Measurements from ENCODE around the gene NOL4L.
"Not testable (repeated sequence)": the region's sequence is repeated elsewhere in the genome, so short reads cannot be mapped to it uniquely, and the experiment has no call there.

The NOL4L gene

GRCh38 chr20:32612351-32613191, 27.4 kb upstream of the NOL4L start:
- no peak for DNase-seq

GRCh38 chr20:32611868-32612267, 26.7 kb upstream of the NOL4L start:
- no peak for DNase-seq

DNA sequence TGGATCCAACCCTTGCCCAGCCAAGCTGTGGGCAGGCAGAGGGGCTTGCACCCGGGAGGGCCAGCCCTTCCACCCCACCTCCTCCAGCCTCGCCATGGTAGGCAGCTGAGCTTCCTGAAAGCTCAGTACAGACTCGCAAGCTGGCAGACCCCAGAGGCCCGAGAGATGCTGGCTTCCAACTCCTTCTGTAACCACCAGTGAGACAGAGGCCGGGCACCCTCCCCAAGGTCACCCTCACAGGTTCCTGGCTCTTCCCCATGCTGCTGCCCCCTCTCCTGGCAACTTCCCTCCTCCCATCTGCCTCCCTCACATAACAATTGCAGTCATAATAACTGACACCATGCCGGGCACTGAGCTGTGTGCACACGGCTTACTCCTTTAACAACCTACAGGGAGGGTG, 26.2 kb upstream of the NOL4L start:
- DNase-seq: no peak

DNA sequence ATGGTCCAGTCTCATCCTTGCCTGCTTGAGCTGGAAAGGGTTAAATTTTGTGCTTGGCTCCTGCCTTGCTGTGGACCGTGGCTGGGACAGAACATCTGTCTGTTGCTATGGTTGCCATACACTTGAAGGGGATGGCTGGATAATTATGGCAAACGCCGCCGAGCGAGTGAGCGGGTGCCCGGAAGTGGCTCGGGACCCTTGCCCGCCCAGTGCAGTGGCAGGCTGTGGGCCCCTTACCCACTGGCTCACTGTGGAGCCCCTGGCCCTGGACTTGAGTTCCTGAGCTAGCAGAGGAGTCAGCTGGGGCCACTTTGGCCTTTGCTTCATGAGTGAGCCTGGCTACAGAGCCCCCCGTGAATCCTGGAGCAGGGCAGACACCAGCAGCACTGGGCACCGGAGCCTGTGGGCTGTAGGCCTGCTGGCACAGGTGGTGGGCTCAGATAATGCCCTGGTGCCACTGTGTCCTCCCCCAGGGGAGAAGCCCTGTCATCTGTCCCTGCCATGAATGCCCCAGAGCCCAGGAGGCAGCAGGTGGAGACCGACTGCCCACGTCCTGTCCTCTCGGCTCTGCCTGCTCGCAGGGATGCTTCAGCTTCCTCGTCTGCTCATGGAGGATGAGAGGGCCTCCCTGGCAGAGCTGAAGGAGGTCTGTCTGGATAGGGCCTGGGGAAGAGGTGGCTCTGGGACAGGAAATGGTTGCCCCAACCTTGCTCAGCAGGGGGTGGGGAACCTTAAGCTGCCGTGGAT, 25.5 kb upstream of the NOL4L start:
- DNase-seq: no peak

- DNase-seq: no peak
Measured at GRCh38 chr20:32609993-32610392, 24.9 kb upstream of the NOL4L start.

GRCh38 chr20:32609111-32609773, 24.1 kb upstream of the NOL4L start:
- DNase-seq: no peak

DNA sequence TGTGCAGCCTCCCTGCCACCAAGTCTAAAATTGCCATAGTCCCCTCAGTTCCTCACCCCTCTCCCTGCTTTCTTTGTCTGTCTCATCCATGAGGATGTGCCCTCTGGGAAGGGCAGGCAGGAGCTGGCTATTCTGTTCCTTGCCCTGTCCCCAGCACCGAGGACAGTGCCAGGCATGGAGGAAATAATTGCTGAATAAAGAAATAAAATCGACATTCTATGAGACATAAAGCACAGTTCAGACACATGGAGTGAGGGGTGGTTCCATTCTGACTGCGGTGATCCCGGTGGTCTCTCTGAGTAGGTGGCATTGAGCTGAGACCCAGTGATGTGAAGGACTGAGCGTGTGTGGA, 23.5 kb upstream of the NOL4L start:
- no peak for DNase-seq

GRCh38 chr20:32607727-32608663, 22.9 kb upstream of the NOL4L start:
- no peak for DNase-seq

GRCh38 chr20:32607324-32607723, 22.2 kb upstream of the NOL4L start:
- no peak for DNase-seq

GRCh38 chr20:32606790-32607189, 21.7 kb upstream of the NOL4L start:
- no peak for DNase-seq

- DNase-seq: no peak
Measured at GRCh38 chr20:32606107-32606506, 21.0 kb upstream of the NOL4L start.

DNA sequence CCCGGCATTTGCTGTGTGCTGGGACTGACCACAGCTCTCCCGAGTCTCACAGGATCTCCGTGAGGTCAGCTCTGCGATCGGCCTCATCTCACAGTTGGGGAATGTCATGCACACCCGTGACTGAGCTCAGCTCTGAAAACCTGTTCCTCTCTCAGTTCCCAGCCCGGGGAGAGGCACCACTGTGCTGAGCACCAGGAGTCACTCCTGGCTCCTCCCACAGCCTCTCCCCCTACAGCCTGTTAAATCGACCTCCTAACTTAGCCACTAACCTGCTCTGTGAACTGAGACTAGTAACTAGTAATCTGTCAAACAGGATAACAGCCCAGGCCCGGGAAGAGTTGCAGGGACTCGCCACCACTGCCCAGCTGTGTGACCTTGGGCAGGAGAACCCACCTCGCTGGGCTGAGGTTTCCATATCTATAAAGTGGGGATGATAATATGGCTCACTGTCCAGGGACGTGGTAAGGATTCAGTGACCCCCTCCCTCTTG, 20.1 kb upstream of the NOL4L start:
- no peak for DNase-seq

DNA sequence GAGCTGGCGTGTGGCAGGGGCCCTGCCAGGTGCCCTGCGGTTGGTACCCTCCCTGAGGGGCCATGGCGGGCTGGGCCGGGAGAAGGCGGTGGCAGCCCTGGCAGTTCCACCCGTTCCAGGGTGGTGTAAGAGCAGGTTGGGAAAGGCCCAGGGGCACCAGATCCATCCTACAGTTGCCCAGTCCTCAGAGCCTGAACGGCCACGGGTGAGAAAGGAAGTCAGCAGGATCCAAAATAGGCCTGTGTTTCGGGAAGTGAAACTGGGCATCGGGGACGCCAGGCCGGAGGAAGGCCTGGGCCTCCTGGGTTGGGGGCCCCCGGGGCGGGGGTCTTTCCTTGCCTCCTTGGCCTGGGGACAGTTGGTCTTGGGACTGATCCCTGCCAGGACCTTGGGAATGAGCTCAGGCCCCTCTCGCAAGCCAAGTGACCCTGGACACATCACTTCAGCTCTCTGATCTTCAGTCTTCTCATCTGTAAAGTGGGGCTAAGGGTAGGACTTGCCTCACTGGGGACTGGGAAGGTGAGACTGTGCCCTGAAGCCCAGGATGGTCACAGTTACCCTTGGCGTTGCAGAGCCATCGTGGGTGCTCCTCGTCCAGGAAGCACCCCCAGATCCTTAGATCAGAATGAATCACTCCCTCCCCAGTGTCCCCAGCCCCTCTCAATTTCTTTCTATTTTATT, 18.1 kb upstream of the NOL4L start:
- no peak for DNase-seq

DNA sequence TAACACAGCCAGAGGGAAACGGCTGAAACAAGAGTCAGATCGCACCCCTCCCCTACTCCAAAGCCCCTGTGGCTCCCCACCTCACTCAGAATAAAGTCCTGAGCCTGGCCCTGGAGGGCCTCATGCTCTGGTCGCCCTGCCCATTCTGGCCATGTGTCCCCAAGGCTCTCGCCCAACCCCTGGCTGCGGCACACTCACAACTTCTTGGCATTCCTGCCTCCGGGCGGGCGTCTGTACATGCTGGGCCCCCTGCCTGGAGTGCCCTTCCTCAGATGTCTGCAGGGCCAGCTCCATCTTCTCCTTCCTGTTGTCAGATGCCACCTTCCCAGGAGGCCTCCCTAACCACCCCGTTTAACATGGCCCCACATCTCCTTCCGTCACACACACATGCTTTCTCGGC, 17.1 kb upstream of the NOL4L start:
- no peak for DNase-seq

GRCh38 chr20:32600681-32601237, 15.6 kb upstream of the NOL4L start:
- DNase-seq: no peak

DNA sequence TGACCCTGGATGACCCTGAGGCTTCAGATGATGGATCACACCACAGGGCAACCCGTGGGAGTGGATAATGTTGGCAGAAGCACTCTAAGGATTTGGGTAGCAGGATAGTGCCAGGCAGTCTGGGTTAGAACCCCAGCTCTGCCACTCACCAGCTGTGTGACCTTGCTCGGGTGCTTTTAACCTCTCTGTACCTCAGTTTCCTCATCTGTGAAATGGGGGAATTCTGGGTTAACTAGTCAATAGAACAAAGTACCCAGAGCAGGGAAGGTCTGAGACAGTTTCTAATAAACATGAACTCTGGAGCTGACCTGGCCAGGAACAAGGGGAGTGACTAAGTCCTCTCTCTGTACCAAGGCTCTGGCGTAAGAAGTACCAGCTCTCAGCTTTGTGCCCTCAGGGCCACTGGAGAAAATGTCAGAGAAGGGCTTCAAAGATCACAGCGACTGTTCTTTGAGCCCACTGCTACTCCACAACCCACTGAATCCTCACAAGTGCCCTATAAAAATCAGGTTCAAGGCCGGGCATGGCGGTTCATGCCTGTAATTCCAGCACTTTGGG, 14.7 kb upstream of the NOL4L start:
- no peak for DNase-seq

DNA sequence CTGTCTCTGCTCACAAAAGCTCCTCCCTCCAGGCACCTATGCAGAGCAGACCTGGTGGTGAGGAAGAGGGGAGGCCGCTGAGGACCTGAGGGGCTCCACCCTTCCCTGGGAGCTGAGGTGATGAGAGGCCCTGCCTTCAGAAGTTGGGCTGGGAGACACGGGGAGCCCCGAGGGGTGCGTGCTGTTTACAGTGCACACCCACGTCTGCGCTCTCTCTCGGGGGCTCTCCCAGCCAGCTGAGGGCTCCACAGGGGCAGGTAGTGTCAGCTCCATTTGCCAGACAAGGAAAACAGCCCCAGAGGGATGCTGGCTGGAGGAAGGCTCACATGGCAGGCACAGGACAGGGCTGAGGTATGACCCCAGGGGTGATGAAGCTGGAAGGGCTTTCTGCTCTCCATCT, 13.5 kb upstream of the NOL4L start:
- no peak for DNase-seq

DNA sequence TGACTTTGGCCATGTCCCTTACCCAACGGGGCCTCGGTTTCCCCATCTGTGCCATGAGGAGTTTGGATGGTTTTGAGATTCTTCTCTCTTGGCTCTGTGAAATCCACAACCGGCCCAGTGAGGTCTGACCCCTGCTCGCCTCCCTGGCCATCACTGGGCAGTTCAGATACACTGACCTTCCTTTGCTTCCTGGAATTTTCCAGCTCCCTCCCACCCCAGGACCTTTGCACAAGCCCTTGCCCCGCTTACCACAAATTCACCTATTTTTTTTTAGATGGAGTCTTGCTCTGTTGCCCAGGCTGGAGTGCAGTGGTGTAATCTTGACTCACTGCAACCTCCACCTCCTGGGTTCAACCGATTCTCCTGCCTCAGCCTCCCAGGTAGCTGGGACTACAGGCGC, 12.6 kb upstream of the NOL4L start:
- DNase-seq: no peak

DNA sequence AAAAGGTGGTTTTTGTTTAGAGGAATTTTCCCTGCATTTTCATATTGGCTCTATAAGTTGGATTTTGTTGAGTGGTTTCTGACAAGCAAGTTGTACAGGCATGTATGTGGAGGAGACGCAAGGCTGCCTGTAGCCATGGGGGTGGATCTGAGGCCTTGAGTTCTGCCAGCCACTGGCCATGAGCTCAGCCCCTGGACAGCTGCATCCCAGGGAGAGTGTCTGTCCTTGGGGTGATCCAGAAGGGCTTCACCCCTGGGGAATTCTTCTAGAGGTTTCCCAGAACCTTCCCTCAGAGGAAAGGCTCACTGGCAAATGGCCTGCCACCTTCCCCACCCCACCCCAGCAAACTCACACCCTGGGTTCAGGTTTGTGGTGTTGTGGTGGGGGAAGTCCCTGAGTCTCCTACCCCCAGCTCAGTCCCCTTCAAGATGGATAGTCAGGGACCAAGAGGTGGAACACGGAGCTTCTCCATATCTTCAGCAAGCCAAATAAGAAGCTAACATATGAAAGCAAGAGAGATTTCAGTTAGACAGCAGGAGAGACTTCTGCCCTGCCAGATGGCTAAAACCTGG, 11.6 kb upstream of the NOL4L start:
- DNase-seq: no peak

DNA sequence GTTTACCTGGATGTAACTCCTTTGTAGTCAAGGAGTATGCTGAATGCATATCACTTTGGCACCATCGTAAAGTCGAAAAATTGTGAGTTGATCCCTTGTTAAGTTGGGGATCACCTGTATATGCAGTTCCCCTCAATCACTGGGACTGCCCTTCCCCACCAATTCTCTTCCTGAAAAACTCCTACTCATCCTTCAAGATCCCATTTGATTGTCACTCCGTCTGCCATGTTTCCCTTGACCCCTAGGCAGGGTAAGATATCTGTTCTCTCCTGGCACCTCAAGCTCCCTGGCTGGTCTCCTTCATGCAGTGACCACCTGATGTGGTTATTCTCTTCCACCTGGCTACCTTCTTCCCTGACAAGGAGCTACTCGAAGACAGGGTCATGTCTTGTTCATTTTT, 10.0 kb upstream of the NOL4L start:
- no peak for DNase-seq

- DNase-seq: not testable (repeated sequence)
Measured at GRCh38 chr20:32594669-32595068, 9.5 kb upstream of the NOL4L start.

Measured in CD4-positive, alpha-beta T cell treated with Interleukin-17A for 1 hour (primary cell).